Peyer's patch (tissue), 4 donors: ENCODE results near the gene EPB41L4A. TPM values are rescaled to one million over a fixed set of nuclear protein-coding genes. Genes with fewer than 3 reads are reported as not detected.

Experiments
- DNase-seq, 3 donors: peaks; one replicate each; pipeline ENCODE4 v3.0.0-alpha.2; 2017 to 2019
- H3K27ac ChIP-seq, 4 donors: fragments of 200-600 bp; sonication (generic); one replicate each; pipeline ENCODE4 v1.5.1; 2016 to 2019
- H3K27me3 ChIP-seq, 2 donors: fragments of 200-600 bp; sonication (generic); one replicate each; pipeline ENCODE4 v1.5.1; 2019
- H3K36me3 ChIP-seq, 3 donors: fragments of 200-600 bp; sonication (generic); one replicate each; pipeline ENCODE4 v1.5.1; 2016 to 2019
- H3K4me1 ChIP-seq, 4 donors: fragments of 200-600 bp; sonication (generic); one replicate each; pipeline ENCODE4 v1.5.1; 2016 to 2019
- H3K4me3 ChIP-seq, 4 donors: fragments of 200-600 bp; sonication (generic); 1 replicate in 3 of 4; 2 replicates in 1 of 4; pipeline ENCODE4 v1.5.1; 2016 to 2019; ENCODE audit warnings: mild to moderate bottlenecking in 1 of 4
- H3K9me3 ChIP-seq, 4 donors: fragments of 200-600 bp; sonication (generic); one replicate each; pipeline ENCODE4 v1.5.1; 2016 to 2019; ENCODE audit warnings: mild to moderate bottlenecking in 1 of 4
- POLR2A ChIP-seq, 2 donors: fragments of 450-650 bp; IDR thresholded peaks; one replicate each; pipeline ENCODE4 v1.5.1; 2017; ENCODE audit warnings: antibody characterized with exemption in 2 of 2, mild to moderate bottlenecking in 2 of 2, moderate library complexity in 2 of 2
- total RNA-seq, 4 donors: library from RNA; depleted of rRNA; stranded (reverse); fragments of >200 nt; gene quantifications; one replicate each; pipeline ENCODE4 v1.1.0, GENCODE V29; 2016
- TF ChIP-seq, protein P1 (sequence below), 6 experiments: fragments of 450-650 bp in 4 of 6; fragments of 200-600 bp in 2 of 6; sonication (generic) in 1 of 6; IDR thresholded peaks; one replicate each; pipeline ENCODE4 v1.5.1; 2017 to 2019; ENCODE audit warnings: antibody characterized with exemption in 6 of 6, mild to moderate bottlenecking in 3 of 6, moderate library complexity in 1 of 6

Gene EPB41L4A
- total RNA-seq, 4 donors from 2014 or later: 3.3 to 28.9 (median 9.0) TPM

DNA sequence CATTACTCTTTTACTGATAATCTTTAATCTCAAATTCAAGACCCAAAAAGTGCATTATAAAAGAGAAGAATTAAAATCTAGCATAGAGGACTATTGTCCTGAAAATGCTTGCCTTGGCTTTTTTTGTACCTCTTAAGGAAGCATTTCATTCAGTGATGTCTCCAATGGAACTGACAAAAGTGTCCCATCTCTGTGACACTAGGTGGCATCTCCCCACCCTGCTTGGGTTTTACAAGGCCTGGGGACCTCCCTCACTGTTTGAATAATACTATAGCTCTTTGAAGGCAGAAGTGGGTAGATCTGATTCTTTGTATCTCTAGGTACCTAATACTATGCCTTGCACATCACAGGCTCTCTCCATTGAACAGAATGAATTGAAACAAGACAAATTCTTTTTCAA is 180.6 kb downstream of the EPB41L4A start:
- H3K27ac ChIP-seq: no peak overlapping the region
- no peaks in the 10 kb centered on the region for H3K4me1 ChIP-seq
- no peaks in the 10 kb centered on the region for H3K9me3 ChIP-seq
- H3K36me3 ChIP-seq: no peaks in the 10 kb centered on the region
- no peaks in the 10 kb centered on the region for H3K27me3 ChIP-seq
- no peak overlapping the region for H3K4me3 ChIP-seq
- no peak for DNase-seq
- no peak for TF ChIP-seq POLR2A (IDR thresholded peaks at IDR 0.05)
- TF ChIP-seq, protein P1, sequence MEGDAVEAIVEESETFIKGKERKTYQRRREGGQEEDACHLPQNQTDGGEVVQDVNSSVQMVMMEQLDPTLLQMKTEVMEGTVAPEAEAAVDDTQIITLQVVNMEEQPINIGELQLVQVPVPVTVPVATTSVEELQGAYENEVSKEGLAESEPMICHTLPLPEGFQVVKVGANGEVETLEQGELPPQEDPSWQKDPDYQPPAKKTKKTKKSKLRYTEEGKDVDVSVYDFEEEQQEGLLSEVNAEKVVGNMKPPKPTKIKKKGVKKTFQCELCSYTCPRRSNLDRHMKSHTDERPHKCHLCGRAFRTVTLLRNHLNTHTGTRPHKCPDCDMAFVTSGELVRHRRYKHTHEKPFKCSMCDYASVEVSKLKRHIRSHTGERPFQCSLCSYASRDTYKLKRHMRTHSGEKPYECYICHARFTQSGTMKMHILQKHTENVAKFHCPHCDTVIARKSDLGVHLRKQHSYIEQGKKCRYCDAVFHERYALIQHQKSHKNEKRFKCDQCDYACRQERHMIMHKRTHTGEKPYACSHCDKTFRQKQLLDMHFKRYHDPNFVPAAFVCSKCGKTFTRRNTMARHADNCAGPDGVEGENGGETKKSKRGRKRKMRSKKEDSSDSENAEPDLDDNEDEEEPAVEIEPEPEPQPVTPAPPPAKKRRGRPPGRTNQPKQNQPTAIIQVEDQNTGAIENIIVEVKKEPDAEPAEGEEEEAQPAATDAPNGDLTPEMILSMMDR (IDR thresholded peaks at IDR 0.05): no peak

DNA sequence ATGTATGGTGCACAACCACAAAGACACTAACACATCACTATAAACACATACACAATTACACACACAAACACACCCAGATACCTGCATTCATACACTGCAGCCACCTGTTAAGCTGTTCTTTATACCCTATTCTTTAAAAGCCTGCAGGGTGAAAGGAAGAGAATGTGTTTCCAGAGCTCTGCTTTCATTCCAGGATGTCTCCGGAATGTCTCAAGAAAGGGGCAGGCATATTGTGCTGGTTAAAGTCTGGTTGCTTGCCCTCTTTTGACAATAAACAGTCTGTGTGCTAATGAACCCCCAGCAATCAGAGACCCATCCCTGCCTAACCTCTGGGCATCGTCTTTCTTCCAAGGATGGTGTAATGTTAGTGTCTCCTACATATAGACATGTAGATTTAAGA is 181.6 kb downstream of the EPB41L4A start:
- no peaks in the 10 kb centered on the region for H3K36me3 ChIP-seq

DNA sequence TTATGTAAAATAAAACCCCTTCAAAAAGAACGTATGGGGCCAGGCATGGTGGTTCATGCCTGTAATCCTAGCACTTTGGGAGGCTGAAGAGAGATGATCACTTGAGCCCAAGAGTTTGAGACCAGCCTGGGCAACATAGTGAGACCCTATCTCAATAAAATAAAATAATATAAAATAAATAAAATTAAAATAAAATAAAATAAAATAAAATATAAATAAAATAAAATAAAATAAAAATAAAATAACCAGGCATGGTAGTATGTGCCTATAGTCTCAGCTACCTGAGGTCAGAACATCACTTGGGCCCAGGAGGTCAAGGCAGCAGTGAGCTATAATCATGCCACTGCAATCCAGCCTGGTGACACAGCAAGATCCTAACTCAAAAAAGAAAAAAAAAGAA is 185.1 kb downstream of the EPB41L4A start:
- H3K27ac ChIP-seq: no peak overlapping the region
- no peak overlapping the region for H3K4me3 ChIP-seq
- no peaks in the 10 kb centered on the region for H3K36me3 ChIP-seq
- H3K27me3 ChIP-seq: no peaks in the 10 kb centered on the region
- H3K9me3 ChIP-seq: no peaks in the 10 kb centered on the region
- H3K4me1 ChIP-seq: no peaks in the 10 kb centered on the region
- DNase-seq: no peak
- TF ChIP-seq POLR2A (IDR thresholded peaks at IDR 0.05): no peak
- TF ChIP-seq, protein P1 (IDR thresholded peaks at IDR 0.05): no peak

More for the DNA sequence above, 181.6 kb downstream of the EPB41L4A start:
- Histone ChIP-seq H3K4me1 (no peaks in the 10 kb centered on the region), H3K27ac (no peak overlapping the region), H3K27me3 (no peaks in the 10 kb centered on the region), H3K4me3 (no peak overlapping the region), H3K9me3 (no peaks in the 10 kb centered on the region)
- TF ChIP-seq POLR2A (IDR thresholded peaks at IDR 0.05): no peak
- TF ChIP-seq, protein P1 (IDR thresholded peaks at IDR 0.05): no peak
- DNase-seq: no peak

DNA sequence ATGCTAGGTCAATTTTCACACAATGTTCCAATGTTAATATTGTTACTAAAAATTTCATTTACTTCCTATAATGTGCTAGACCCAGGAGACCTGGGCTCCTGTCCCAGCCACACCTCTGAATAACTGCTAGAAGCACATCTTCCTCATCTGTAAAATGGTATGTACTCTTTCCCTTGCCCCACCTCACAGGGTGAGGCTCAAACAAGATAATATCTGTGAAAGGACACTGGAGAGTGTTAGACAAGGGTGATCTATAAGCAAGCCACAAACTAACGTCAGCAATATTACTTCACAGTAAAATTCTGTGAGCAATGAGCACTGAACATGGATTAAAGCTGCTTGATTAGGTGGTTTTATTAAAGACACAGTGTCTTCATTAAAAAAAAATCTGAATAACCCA is 186.4 kb downstream of the EPB41L4A start:
- Histone ChIP-seq H3K27ac (no peak overlapping the region), H3K4me1 (peaks cover 0 to 6% (median 0%) of the 10 kb centered on the region in 4 donors), H3K36me3 (no peaks in the 10 kb centered on the region), H3K4me3 (no peak overlapping the region), H3K9me3 (no peaks in the 10 kb centered on the region), H3K27me3 (no peaks in the 10 kb centered on the region)
- DNase-seq: no peak
- TF ChIP-seq POLR2A (IDR thresholded peaks at IDR 0.05): no peak
- TF ChIP-seq, protein P1 (IDR thresholded peaks at IDR 0.05): no peak

DNA sequence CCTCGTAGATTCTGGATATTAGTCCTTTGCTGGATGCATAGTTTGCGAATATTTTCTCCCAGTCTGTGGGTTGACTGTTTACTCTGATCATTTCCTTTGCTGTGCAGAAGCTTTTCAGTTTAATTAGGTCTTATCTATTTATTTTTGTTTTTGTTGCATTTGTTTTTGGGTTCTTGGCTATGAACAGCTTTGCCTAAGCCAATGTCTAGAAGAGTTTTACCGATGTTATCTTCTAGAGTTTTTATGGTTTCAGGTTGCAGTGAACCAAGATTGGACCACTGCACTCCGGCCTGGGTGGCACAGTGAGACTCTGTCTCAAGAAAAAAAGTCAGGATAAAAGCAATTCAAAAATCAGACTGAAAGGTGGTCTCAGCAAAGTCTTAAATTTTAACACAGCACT is 188.5 kb downstream of the EPB41L4A start:
- H3K27ac ChIP-seq: no peak overlapping the region
- no peaks in the 10 kb centered on the region for H3K9me3 ChIP-seq
- H3K4me3 ChIP-seq: no peak overlapping the region
- DNase-seq: no peak
- H3K36me3 ChIP-seq: no peaks in the 10 kb centered on the region
- TF ChIP-seq POLR2A (IDR thresholded peaks at IDR 0.05): no peak
- TF ChIP-seq, protein P1 (IDR thresholded peaks at IDR 0.05): no peak
- no peaks in the 10 kb centered on the region for H3K27me3 ChIP-seq
- peaks cover 0 to 6% (median 0%) of the 10 kb centered on the region in 4 donors for H3K4me1 ChIP-seq

- H3K27me3 ChIP-seq: no peaks in the 10 kb centered on the region
- H3K9me3 ChIP-seq: no peaks in the 10 kb centered on the region
- no peak overlapping the region for H3K4me3 ChIP-seq
- DNase-seq: peak in 2 of 3 donors; percentile 70 to 73
- H3K36me3 ChIP-seq: no peaks in the 10 kb centered on the region
- no peak overlapping the region for H3K27ac ChIP-seq
- peaks cover 0 to 6% (median 0%) of the 10 kb centered on the region in 4 donors for H3K4me1 ChIP-seq
- TF ChIP-seq POLR2A (IDR thresholded peaks at IDR 0.05): no peak
- TF ChIP-seq, protein P1 (IDR thresholded peaks at IDR 0.05): no peak
Measured at GRCh38 chr5:112228667-112229066, 190.4 kb downstream of the EPB41L4A start.
